ACC112 (cell line): ENCODE results near the gene SLC25A34.
A peak's percentile ranks its signal among the peaks of the same experiment; 100 is the strongest.

Experiments
- H2AFZ ChIP-seq: fragments of 200-600 bp; sonication (generic); one replicate; pipeline ENCODE4 v1.6.0; 2017; ENCODE audit warnings: antibody characterized with exemption, low read length; ENCODE audit not compliant: unreplicated experiment
- H3K27ac ChIP-seq: fragments of 200-600 bp; sonication (generic); 2 replicates; pipeline ENCODE4 v1.5.1; 2014; ENCODE audit warnings: low read depth, mild to moderate bottlenecking, antibody characterized with exemption, low read length, moderate library complexity
- H3K27me3 ChIP-seq: fragments of 200-600 bp; sonication (generic); 2 replicates; pipeline ENCODE4 v1.6.1; 2014; ENCODE audit warnings: mild to moderate bottlenecking, antibody characterized with exemption, low read length, moderate library complexity, mixed read lengths; ENCODE audit not compliant: insufficient read depth
- H3K36me3 ChIP-seq: fragments of 200-600 bp; sonication (generic); 2 replicates; pipeline ENCODE4 v1.6.1; 2016; ENCODE audit warnings: mild to moderate bottlenecking, antibody characterized with exemption, low read length, moderate library complexity, mixed read lengths; ENCODE audit not compliant: insufficient read depth
- H3K4me1 ChIP-seq: fragments of 200-600 bp; sonication (generic); one replicate; pipeline ENCODE4 v1.6.1; 2016; ENCODE audit warnings: low read length, mixed read lengths; ENCODE audit not compliant: insufficient read depth, unreplicated experiment, control insufficient read depth
- H3K4me3 ChIP-seq: fragments of 200-600 bp; sonication (generic); 2 replicates; pipeline ENCODE4 v1.5.1; 2014; ENCODE audit warnings: mild to moderate bottlenecking, low read depth, low read length
- H3K79me2 ChIP-seq: fragments of 200-600 bp; sonication (generic); one replicate; pipeline ENCODE4 v1.6.0; 2016; ENCODE audit warnings: low read length; ENCODE audit not compliant: control insufficient read depth, unreplicated experiment, insufficient read depth

The SLC25A34 gene

GRCh38 chr1:15762546-15762945 lies 26.5 kb downstream of the SLC25A34 start:
- Histone ChIP-seq H3K36me3 (no peaks in the 10 kb centered on the region), H3K27ac (no peak overlapping the region), H3K4me3 (no peak overlapping the region), H3K4me1 (peaks cover 22% of the 10 kb centered on the region), H3K27me3 (no peaks in the 10 kb centered on the region), H3K79me2 (peaks cover 43% of the 10 kb centered on the region), H2AFZ (no peak overlapping the region)

- H3K27ac ChIP-seq: no peak overlapping the region
- H3K79me2 ChIP-seq: peaks cover 38% of the 10 kb centered on the region
- H3K27me3 ChIP-seq: no peaks in the 10 kb centered on the region
- no peaks in the 10 kb centered on the region for H3K36me3 ChIP-seq
- H2AFZ ChIP-seq: no peak overlapping the region
- H3K4me3 ChIP-seq: no peak overlapping the region
- H3K4me1 ChIP-seq: peaks cover 15% of the 10 kb centered on the region
These were observed 28.3 kb downstream of the SLC25A34 start for GRCh38 chr1:15764269-15764764.

GRCh38 chr1:15764890-15765289 lies 28.8 kb downstream of the SLC25A34 start:
- Histone ChIP-seq H3K79me2 (peaks cover 36% of the 10 kb centered on the region), H2AFZ (no peak overlapping the region), H3K36me3 (no peaks in the 10 kb centered on the region), H3K27me3 (no peaks in the 10 kb centered on the region), H3K27ac (no peak overlapping the region), H3K4me1 (peaks cover 15% of the 10 kb centered on the region), H3K4me3 (no peak overlapping the region)

- Histone ChIP-seq H2AFZ (no peak overlapping the region), H3K36me3 (peaks cover 6% of the 10 kb centered on the region; the same call in 1 of the 2 replicates), H3K79me2 (peaks cover 35% of the 10 kb centered on the region), H3K27ac (peak overlapping the region; percentile 32; the same call in 1 of the 2 replicates), H3K4me3 (no peak overlapping the region), H3K4me1 (peaks cover 12% of the 10 kb centered on the region), H3K27me3 (no peaks in the 10 kb centered on the region)
These were observed 29.6 kb downstream of the SLC25A34 start for GRCh38 chr1:15765495-15766194.

GRCh38 chr1:15767941-15768340 lies 31.9 kb downstream of the SLC25A34 start:
- H3K36me3 ChIP-seq: peaks cover 11% of the 10 kb centered on the region; the same call in 1 of the 2 replicates
- H3K27me3 ChIP-seq: no peaks in the 10 kb centered on the region
- H3K79me2 ChIP-seq: peaks cover 13% of the 10 kb centered on the region
- no peak overlapping the region for H2AFZ ChIP-seq
- no peak overlapping the region for H3K27ac ChIP-seq
- H3K4me1 ChIP-seq: no peaks in the 10 kb centered on the region
- H3K4me3 ChIP-seq: no peak overlapping the region

- H3K79me2 ChIP-seq: peaks cover 13% of the 10 kb centered on the region
- H2AFZ ChIP-seq: no peak overlapping the region
- H3K4me1 ChIP-seq: no peaks in the 10 kb centered on the region
- H3K27me3 ChIP-seq: no peaks in the 10 kb centered on the region
- no peak overlapping the region for H3K27ac ChIP-seq
- H3K36me3 ChIP-seq: peaks cover 11% of the 10 kb centered on the region; the same call in 1 of the 2 replicates
- H3K4me3 ChIP-seq: no peak overlapping the region
These were observed 32.3 kb downstream of the SLC25A34 start for GRCh38 chr1:15768388-15768787.

GRCh38 chr1:15770313-15770962 lies 34.4 kb downstream of the SLC25A34 start:
- Histone ChIP-seq H3K27me3 (no peaks in the 10 kb centered on the region), H3K4me3 (no peak overlapping the region), H3K36me3 (peaks cover 16% of the 10 kb centered on the region; the same call in 1 of the 2 replicates), H3K27ac (no peak overlapping the region), H2AFZ (no peak overlapping the region), H3K79me2 (peaks cover 2% of the 10 kb centered on the region), H3K4me1 (no peaks in the 10 kb centered on the region)

GRCh38 chr1:15771836-15772515 lies 35.9 kb downstream of the SLC25A34 start:
- H3K27ac ChIP-seq: no peak overlapping the region
- H2AFZ ChIP-seq: no peak overlapping the region
- peaks cover 2% of the 10 kb centered on the region for H3K79me2 ChIP-seq
- no peak overlapping the region for H3K4me3 ChIP-seq
- H3K36me3 ChIP-seq: peaks cover 18% of the 10 kb centered on the region; the same call in 1 of the 2 replicates
- H3K27me3 ChIP-seq: no peaks in the 10 kb centered on the region
- H3K4me1 ChIP-seq: no peaks in the 10 kb centered on the region

GRCh38 chr1:15775706-15776105 lies 39.6 kb downstream of the SLC25A34 start:
- Histone ChIP-seq H2AFZ (no peak overlapping the region), H3K79me2 (no peaks in the 10 kb centered on the region), H3K27me3 (no peaks in the 10 kb centered on the region), H3K4me3 (no peak overlapping the region), H3K27ac (no peak overlapping the region), H3K36me3 (peaks cover 19% of the 10 kb centered on the region; the same call in 1 of the 2 replicates), H3K4me1 (no peaks in the 10 kb centered on the region)

- H3K4me1 ChIP-seq: no peaks in the 10 kb centered on the region
- no peaks in the 10 kb centered on the region for H3K27me3 ChIP-seq
- no peaks in the 10 kb centered on the region for H3K79me2 ChIP-seq
- no peak overlapping the region for H2AFZ ChIP-seq
- H3K4me3 ChIP-seq: no peak overlapping the region
- H3K27ac ChIP-seq: no peak overlapping the region
- H3K36me3 ChIP-seq: peaks cover 17% of the 10 kb centered on the region; the same call in 1 of the 2 replicates
These were observed 42.0 kb downstream of the SLC25A34 start for GRCh38 chr1:15777909-15778707.
